HS-5 (cell line): Measurements from ENCODE around the gene SYNPR.

Experiments used
- DNase-seq: peaks from one replicate; pipeline ENCODE4 v3.0.0-alpha.2; 2012; ENCODE audit warnings: low read depth

SYNPR gene

GRCh38 chr3:63471781-63472180 lies 193.7 kb downstream of the SYNPR start:
- DNase-seq, result no peak

- DNase-seq, result no peak
These were observed 195.6 kb downstream of the SYNPR start for GRCh38 chr3:63473641-63474166.

- DNase-seq, result no peak
These were observed 196.9 kb downstream of the SYNPR start for GRCh38 chr3:63474828-63475518.

GRCh38 chr3:63477494-63478129 lies 199.5 kb downstream of the SYNPR start:
- DNase-seq, result no peak

GRCh38 chr3:63478990-63479660 lies 201.0 kb downstream of the SYNPR start:
- DNase-seq, result no peak

- DNase-seq, result no peak
These were observed 201.5 kb downstream of the SYNPR start for GRCh38 chr3:63479661-63480035.

GRCh38 chr3:63481627-63482026 lies 203.5 kb downstream of the SYNPR start:
- no peak for DNase-seq

GRCh38 chr3:63482341-63482740 lies 204.2 kb downstream of the SYNPR start:
- DNase-seq, result no peak

- DNase-seq, result no peak
These were observed 214.4 kb downstream of the SYNPR start for GRCh38 chr3:63492464-63492863.

GRCh38 chr3:63493101-63493500 lies 215.0 kb downstream of the SYNPR start:
- peak; percentile 2 for DNase-seq

- no peak for DNase-seq
These were observed 216.5 kb downstream of the SYNPR start for GRCh38 chr3:63494646-63495045.

GRCh38 chr3:63497641-63498040 lies 219.5 kb downstream of the SYNPR start:
- DNase-seq, result no peak

GRCh38 chr3:63500196-63500595 lies 222.1 kb downstream of the SYNPR start:
- DNase-seq, result no peak

GRCh38 chr3:63508305-63508704 lies 230.2 kb downstream of the SYNPR start:
- DNase-seq, result no peak

- DNase-seq, result no peak
These were observed 230.7 kb downstream of the SYNPR start for GRCh38 chr3:63508771-63509170.

- no peak for DNase-seq
These were observed 235.7 kb downstream of the SYNPR start for GRCh38 chr3:63513791-63514190.

- DNase-seq, result no peak
These were observed 236.6 kb downstream of the SYNPR start for GRCh38 chr3:63514678-63515077.

- DNase-seq, result peak; percentile 33
These were observed 241.3 kb downstream of the SYNPR start for GRCh38 chr3:63519426-63519825.

GRCh38 chr3:63521657-63522056 lies 243.5 kb downstream of the SYNPR start:
- no peak for DNase-seq

- no peak for DNase-seq
These were observed 245.0 kb downstream of the SYNPR start for GRCh38 chr3:63523100-63523499.

- DNase-seq, result no peak
These were observed 250.4 kb downstream of the SYNPR start for GRCh38 chr3:63528325-63529000.

GRCh38 chr3:63532521-63532920 lies 254.4 kb downstream of the SYNPR start:
- DNase-seq, result no peak

GRCh38 chr3:63538919-63539318 lies 260.8 kb downstream of the SYNPR start:
- no peak for DNase-seq
